ENCODE data around the gene ZNF606.

Gene ZNF606

DNA sequence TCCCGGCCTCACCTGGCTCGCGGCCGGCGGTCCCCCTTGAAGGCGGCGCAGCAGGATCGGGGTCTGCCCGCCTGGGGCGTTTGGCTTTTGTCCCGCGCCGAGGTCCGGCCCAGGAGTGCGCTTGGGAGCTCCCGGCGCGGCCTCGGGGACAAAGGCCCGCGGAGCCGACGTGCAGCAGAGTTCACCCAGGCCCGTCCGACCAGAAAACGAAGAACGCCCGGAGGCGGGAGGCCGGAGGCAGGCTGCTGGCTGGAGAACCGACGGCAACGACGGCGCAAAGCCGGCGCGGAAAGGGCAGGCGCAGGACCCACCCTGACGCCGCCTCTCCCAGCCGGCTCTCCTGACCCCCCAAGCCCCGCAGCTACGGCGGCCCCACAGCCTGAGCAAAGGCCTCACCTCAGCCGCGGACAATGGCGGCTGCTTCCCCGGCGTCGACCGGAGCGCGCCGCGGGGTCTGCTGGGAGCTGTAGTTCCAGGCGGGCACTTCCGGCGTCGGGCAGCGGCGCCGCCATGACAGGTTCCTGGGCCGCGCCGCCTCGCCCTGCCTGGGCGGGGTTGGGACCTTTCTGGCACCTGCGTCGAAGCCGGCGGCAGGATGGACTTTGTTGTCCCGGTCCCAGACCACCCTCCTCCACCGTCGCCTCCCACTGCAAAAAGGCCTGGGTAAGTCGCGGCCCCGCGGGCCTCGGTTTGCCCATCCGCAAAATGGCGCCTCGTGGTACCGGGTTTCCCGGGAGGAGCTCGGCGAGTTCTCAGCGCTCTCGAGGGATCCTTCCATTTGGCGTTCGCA lies at the start of gene ZNF606:
Gene ZNF606 (minus strand): TSS at position 437 of the 790 bp plus-strand sequence. CDS start 1,501 bp downstream, outside the sequence.
- peak; percentile 88 for DNase-seq (ENCODE audit: low spot score)

DNA sequence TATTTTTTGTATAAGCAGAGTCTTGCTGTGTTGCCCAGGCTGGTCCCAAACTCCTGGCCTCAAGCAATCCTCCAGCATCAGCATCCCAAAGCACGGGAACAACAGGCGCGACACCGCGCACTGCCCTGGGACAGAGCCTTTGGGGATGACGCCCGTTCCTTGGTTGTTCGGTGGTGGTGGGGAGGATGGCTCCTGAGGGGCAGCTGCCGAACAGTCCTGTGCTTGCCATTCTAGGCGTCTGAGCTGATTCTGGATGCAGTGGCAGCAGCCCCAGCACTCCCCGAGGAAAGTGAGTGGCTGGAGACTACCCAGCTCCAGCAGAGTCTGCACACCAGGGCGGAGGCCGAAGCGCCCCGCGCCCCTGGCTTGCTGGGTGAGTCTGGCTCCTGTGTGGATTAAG lies 49.6 kb upstream of the ZNF606 start:
- no peak for DNase-seq (ENCODE audit: low spot score)

DNA sequence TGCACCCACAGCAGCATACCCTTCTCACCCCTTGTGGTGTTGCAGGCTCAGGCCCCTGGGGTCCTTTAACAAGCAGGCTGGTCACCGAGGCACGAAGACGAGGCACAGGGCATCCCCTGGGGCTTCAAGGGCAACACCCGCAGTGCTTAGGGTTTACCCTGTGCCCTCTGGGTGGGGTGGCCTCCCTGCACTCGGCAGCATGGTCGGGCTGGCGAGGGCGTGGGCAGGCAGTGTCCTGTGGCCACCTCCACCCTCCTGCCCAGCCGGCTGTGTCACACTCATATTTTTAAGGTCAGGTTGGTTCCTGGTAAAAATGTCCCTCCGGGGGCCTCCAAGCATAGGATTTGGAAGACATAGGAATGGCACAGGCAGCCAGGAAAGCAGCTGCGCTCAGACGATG lies 45.1 kb upstream of the ZNF606 start:
- no peak for DNase-seq (ENCODE audit: low spot score)

DNA sequence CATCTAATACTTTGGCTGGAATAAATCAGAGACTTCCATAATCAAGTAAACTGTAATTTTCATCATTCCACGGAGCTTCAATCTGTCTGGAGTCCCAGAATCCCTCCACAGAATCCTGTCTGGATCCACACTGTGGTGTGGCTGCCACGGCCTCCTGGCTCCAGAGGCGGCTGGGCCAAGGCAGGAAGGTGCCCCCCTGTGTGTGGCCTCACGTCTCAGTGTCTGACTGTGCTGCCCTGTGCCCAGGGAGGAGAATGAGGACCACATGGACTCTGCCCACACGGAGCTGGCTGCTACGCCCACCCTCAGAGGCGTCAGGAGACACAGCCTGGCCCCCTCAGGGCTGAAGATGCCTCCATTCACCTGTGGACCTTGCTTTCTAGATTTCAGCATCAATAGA lies 44.2 kb upstream of the ZNF606 start:
- DNase-seq (ENCODE audit: low spot score) = no peak

- no peak for DNase-seq (ENCODE audit: low spot score)
Observed at GRCh38 chr19:58045411-58046050, 42.9 kb upstream of the ZNF606 start.

DNA sequence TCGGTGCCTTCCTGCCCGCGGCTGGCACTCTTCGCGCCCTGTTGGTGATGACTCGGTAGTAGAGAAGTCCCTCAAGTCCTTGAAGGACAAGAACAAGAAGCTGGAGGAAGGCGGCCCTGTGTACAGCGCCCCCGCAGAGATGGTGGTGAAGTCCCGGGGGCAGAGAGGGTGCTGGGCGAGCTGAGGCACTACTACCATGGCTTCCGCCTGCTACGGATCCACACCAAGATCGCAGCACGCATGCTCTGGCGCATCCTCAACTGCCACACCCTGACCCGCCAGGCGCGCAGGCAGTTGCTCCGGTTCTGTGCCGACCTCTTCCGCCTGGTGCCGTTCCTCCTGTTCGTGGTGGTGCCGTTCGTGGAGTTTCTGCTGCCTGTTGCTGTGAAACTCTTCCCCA lies 42.3 kb upstream of the ZNF606 start:
- no peak for DNase-seq (ENCODE audit: low spot score)

DNA sequence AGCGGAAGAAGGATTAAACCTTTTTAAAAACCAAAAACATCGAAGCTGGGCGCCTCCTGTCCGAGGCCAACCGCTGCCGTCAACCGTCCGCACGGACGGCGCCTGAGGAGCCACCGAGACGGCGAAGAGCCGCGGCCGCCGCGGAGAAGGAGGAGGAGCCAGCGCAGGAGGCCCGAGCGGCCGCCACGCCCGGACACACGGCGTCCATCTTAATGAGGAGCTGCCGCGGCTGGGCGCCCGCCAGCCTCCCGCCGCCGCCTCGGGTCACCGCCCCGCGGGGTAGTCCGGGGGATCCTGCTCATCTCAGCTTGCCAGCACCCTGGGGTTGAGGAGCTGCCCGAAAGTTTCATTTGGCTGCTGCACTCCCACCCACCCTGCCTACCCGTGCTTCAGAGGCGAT lies 41.8 kb upstream of the ZNF606 start:
- no peak for DNase-seq (ENCODE audit: low spot score)

- no peak for DNase-seq (ENCODE audit: low spot score)
Observed at GRCh38 chr19:58042495-58043340, 40.1 kb upstream of the ZNF606 start.

DNA sequence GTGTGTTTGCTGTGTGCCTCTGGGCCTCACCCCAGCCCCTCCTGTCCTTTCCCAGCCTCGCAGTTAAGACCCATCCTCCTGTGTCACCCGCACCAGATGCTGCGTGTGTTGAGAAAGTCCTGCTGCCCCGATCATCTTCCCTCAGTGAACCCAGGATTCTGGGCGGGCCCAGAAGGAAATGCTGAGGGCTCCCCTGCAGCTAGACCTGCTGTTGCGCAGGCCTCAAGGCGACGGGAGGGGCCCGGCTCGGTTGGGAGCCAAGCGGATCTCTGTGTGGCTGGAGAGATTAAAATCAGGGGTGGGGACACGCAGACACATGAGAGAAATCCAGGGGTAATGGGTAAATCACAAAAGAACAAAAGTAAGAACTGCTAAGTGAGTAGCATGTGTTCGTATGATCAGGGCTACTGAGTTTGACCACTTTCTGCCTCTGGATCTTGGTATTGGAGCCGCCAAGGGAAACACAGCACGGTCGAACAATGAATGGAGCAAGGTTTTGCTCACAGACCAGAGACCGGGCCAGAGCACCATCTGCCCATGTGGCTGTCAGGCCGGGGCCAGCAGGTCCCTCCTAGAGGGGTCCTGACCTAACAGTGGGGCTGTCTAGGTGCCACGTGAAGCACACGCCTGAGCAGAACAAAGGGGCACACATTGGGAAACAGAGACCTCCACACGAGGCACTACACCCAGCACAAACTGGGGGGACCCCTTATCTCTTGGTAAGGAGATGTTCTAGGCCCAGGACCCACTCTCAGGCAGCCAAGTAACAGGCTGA lies 38.3 kb upstream of the ZNF606 start:
- DNase-seq (ENCODE audit: low spot score) = no peak

GRCh38 chr19:58038688-58039204 lies 36.1 kb upstream of the ZNF606 start:
- no peak for DNase-seq (ENCODE audit: low spot score)

- DNase-seq (ENCODE audit: low spot score) = peak; percentile 31
Observed at GRCh38 chr19:58037927-58038687, 35.5 kb upstream of the ZNF606 start.

DNA sequence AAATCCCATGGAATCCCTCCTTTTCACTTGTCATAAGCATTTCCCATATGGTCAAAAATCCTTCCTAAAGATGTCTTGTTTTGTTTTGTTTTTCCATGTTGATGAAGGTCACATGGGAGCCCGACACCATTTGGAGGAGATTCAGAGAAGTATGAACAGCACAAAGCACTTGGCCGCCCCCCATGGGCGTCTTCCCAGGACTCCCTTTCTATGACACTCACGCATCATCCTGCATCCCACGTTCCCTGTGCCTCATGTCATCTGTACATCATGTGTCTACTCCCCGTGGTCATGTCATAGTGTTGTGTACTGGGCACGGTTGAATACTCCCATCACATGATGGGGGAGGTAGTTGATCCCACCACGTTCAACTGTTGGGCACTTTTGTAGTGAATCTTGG lies 33.2 kb upstream of the ZNF606 start:
- DNase-seq (ENCODE audit: low spot score) = no peak

DNA sequence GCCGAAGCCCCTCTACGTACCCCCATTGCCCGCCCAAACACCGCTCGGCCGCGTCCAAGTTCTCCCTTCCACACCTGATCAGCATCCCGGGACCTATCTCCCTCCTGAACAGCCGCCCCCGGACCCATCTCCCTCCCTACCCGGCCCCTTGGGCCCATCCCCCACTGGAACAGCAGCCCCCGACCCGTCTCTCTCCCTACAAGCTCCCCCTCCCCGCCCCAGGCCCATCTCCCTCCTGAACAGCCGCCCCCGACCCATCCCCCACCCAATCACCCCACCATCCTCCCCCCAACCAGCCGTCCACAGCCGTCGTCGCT lies 31.8 kb upstream of the ZNF606 start:
- no peak for DNase-seq (ENCODE audit: low spot score)

- DNase-seq (ENCODE audit: low spot score) = peak; percentile 96
Observed at GRCh38 chr19:58033741-58034476, 31.3 kb upstream of the ZNF606 start, which contains the start of gene ZSCAN1. ZSCAN1 (plus strand) TSS chr19:58034025; CDS start chr19:58037837, 3,812 bp downstream.

DNA sequence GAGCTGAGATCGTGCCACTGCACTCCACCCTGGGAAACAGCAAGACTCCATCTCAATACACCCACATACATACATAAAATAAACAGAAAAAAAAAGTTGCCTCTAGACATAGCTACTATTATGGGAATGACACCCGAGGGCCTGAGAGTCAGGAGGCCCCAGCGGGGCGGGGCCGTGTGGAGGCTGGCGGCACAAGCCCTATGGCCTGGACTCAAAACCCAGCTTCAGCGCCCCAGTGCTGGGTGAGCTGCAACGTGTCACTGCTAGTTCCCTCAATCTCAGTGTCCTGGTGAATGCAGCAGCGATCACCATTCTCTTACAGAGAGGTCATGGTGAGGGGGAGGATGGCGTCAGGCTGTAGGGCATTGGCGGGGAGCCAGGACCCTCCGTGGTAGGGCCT lies 22.0 kb upstream of the ZNF606 start:
- DNase-seq (ENCODE audit: low spot score) = no peak

DNA sequence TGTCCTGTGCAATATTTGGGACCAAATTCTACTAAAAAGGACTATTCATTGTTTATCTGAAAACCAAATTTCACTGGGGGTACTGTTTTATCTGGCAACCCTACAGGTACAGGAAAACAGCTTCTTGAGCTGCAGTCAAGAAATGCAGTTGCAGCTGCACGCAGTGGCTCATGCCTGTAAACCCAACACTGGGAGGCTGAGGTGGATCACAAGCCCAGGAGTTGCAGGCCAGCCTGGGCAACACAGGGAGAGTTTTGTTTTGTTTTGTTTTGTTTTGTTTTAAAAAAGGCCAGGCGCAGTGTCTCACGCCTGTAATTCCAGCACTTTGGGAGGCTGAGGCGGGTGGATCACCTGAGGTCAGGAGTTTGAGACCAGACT lies 19.7 kb upstream of the ZNF606 start:
- DNase-seq (ENCODE audit: low spot score) = no peak

- DNase-seq (ENCODE audit: low spot score) = peak; percentile 79
Observed at GRCh38 chr19:58021541-58022282, 19.1 kb upstream of the ZNF606 start.

GRCh38 chr19:58020129-58020528 lies 17.5 kb upstream of the ZNF606 start:
- DNase-seq (ENCODE audit: low spot score) = no peak

GRCh38 chr19:58014141-58014540 lies 11.5 kb upstream of the ZNF606 start:
- DNase-seq (ENCODE audit: low spot score) = no peak

DNA sequence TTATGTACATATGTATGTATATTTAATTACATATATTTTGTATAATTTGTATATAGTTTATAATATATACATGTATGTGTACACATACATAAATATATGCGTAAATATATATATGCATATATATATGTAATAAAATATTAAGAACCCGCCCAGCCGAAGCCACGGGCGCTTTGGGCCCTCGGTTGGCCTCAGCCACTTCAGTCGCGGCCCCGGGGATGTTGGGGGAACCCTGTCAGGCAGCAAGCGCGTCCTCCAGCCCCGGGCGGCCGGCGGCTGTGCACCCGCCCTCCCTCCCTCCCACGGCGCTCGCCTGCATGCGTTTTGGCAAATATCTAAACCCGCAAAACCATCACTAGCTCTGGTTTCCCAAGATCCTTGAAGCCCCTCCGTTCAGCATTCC lies 7.9 kb upstream of the ZNF606 start:
- DNase-seq (ENCODE audit: low spot score) = no peak
